GM12878 (cell line): ENCODE results near the gene PDZRN3. TPM values are rescaled to one million over a fixed set of nuclear protein-coding genes. Genes with fewer than 3 reads are reported as not detected.

ENCODE experiments used
- ATAC-seq: fragments of 200-7000 bp; cut with Tn5 transposase; 3 replicates; pipeline ENCODE4 v1.9.1; 2020; ENCODE audit warnings: mild to moderate bottlenecking, moderate library complexity
- BruUV-seq: library from RNA; stranded (reverse); fragments of 400-500 nt; replicated peaks from 2 replicates; lab custom pipeline; 2021; lab: Mats Ljungman, UMichigan
- CTCF ChIA-PET: fragments of 300-600 bp; sonication (Branson Sonifier 250); formaldehyde crosslinking; extraction: SDS; loops from one replicate; lab custom pipeline; 2021; ENCODE audit warnings: inconsistent platforms; lab: Yijun Ruan, JAX
- POLR2A ChIA-PET: fragments of 350-600 bp; formaldehyde crosslinking; extraction: SDS; loops from one replicate; lab custom pipeline; 2021; ENCODE audit warnings: inconsistent platforms; lab: Charles Lee
- RAD21 ChIA-PET: fragments of 300-600 bp; sonication (Branson Sonifier 250); formaldehyde crosslinking; loops from one replicate; lab custom pipeline; 2023; ENCODE audit warnings: antibody characterized with exemption; ENCODE audit not compliant: unreplicated experiment; lab: Charles Lee
- SMC1A ChIA-PET: fragments of 300-600 bp; sonication (Branson Sonifier 250); formaldehyde crosslinking; loops from one replicate; lab custom pipeline; 2023; ENCODE audit not compliant: unreplicated experiment, uncharacterized antibody; lab: Charles Lee
- DNase-seq: peaks from one replicate; pipeline ENCODE4 v3.0.0-alpha.2; 2011; ENCODE audit warnings: low read depth, low spot score
- FAIRE-seq: peaks from 3 replicates; lab custom pipeline; 2011; peaks lifted over from hg19 to GRCh38; lab: Jason Lieb, UNC
- H2AFZ ChIP-seq: 2 replicates; pipeline ENCODE4 v1.6.0; 2011; ENCODE audit warnings: low read depth, low read length, control low read depth; ENCODE audit not compliant: control insufficient read depth
- H3K27ac ChIP-seq: 2 replicates; pipeline ENCODE4 v1.5.1; 2011; ENCODE audit warnings: control low read depth; ENCODE audit not compliant: control insufficient read depth, insufficient read depth
- H3K27me3 ChIP-seq, 2 experiments: replicated peaks in 1 of 2; 2 replicates each; pipeline versions ENCODE4 v1.6.0 to v1.6.1; 2011; ENCODE audit warnings: low read length in 1 of 2; ENCODE audit not compliant: control insufficient read depth in 2 of 2, insufficient read depth in 2 of 2
- H3K36me3 ChIP-seq, 2 experiments: 2 replicates each; pipeline ENCODE4 v1.5.1; 2011; ENCODE audit warnings: low read length in 1 of 2; ENCODE audit not compliant: control insufficient read depth in 2 of 2, insufficient read depth in 2 of 2
- H3K4me1 ChIP-seq: 2 replicates; pipeline ENCODE4 v1.6.1; 2011; ENCODE audit warnings: mild to moderate bottlenecking, low read length, moderate library complexity, mixed read lengths; ENCODE audit not compliant: control insufficient read depth, insufficient read depth
- H3K4me2 ChIP-seq: 2 replicates; pipeline ENCODE4 v1.6.0; 2011; ENCODE audit warnings: control low read depth; ENCODE audit not compliant: control insufficient read depth, insufficient read depth
- H3K4me3 ChIP-seq: fragments of 200-600 bp; sonication (generic); 2 replicates; pipeline ENCODE4 v1.5.1; 2016
- H3K79me2 ChIP-seq: 2 replicates; pipeline ENCODE4 v1.6.0; 2011; ENCODE audit warnings: low read length; ENCODE audit not compliant: control insufficient read depth, insufficient read depth
- H3K9ac ChIP-seq: 2 replicates; pipeline ENCODE4 v1.8.0; 2011; ENCODE audit warnings: low read length, control low read depth, mixed read lengths; ENCODE audit not compliant: control insufficient read depth, insufficient read depth
- H3K9me3 ChIP-seq: replicated peaks from 3 replicates; pipeline ENCODE4 v1.5.1; 2011; ENCODE audit warnings: mild to moderate bottlenecking, low read length; ENCODE audit not compliant: control insufficient read depth, insufficient read depth
- H4K20me1 ChIP-seq: 2 replicates; pipeline ENCODE4 v1.6.0; 2011; ENCODE audit not compliant: control insufficient read depth, insufficient read depth
- CBX3 ChIP-seq: fragments of 200-600 bp; sonication (generic); IDR thresholded peaks from 2 replicates; pipeline ENCODE4 v1.6.1; 2016; ENCODE audit warnings: low read depth, borderline replicate concordance
- CHD2 ChIP-seq: IDR thresholded peaks from 2 replicates; pipeline ENCODE4 v1.6.1; 2011; ENCODE audit warnings: low read depth, low read length, improper control_type of control experiment, borderline replicate concordance
- CHD4 ChIP-seq: fragments of 200-600 bp; sonication (generic); IDR thresholded peaks from 2 replicates; pipeline ENCODE4 v1.6.1; 2016; ENCODE audit warnings: mild to moderate bottlenecking
- DPF2 ChIP-seq: fragments of 450-650 bp; IDR thresholded peaks from 2 replicates; pipeline ENCODE4 v1.6.1; 2017; ENCODE audit warnings: mild to moderate bottlenecking
- IKZF1 ChIP-seq: fragments of 450-650 bp; conservative IDR thresholded peaks from 2 replicates; pipeline ENCODE4 v1.6.1; 2017; ENCODE audit warnings: antibody characterized with exemption, mild to moderate bottlenecking
- JUND ChIP-seq: IDR thresholded peaks from 2 replicates; pipeline ENCODE4 v1.6.1; 2012; ENCODE audit warnings: low read depth, mild to moderate bottlenecking, low read length, improper control_type of control experiment, moderate library complexity
- MAX ChIP-seq: IDR thresholded peaks from 2 replicates; pipeline ENCODE4 v1.6.1; 2012; ENCODE audit warnings: low read depth, low read length, improper control_type of control experiment
- MEF2B ChIP-seq: fragments of 450-650 bp; IDR thresholded peaks from 2 replicates; pipeline ENCODE4 v1.6.1; 2018; ENCODE audit warnings: mild to moderate bottlenecking, moderate library complexity; ENCODE audit not compliant: partially characterized antibody, poor library complexity, severe bottlenecking
- MXI1 ChIP-seq: fragments of 150-350 bp; IDR thresholded peaks from 2 replicates; pipeline ENCODE4 v1.6.1; 2011; ENCODE audit warnings: low read depth, mild to moderate bottlenecking, inconsistent platforms, low read length, improper control_type of control experiment
- NRF1 ChIP-seq: conservative IDR thresholded peaks from 2 replicates; pipeline ENCODE4 v1.6.1; 2011; ENCODE audit warnings: mild to moderate bottlenecking, low read depth, low read length, improper control_type of control experiment
- POLR2A ChIP-seq: IDR thresholded peaks from 2 replicates; pipeline ENCODE4 v1.6.1; 2011; ENCODE audit warnings: low read depth, mild to moderate bottlenecking, low read length
- SREBF1 ChIP-seq: IDR thresholded peaks from 2 replicates; pipeline ENCODE4 v1.6.1; 2012; ENCODE audit warnings: mild to moderate bottlenecking, low read length
- TCF12 ChIP-seq: IDR thresholded peaks from 2 replicates; pipeline ENCODE4 v1.6.1; 2011; ENCODE audit warnings: low read depth, mild to moderate bottlenecking, low read length
- ZBTB11 ChIP-seq: fragments of 450-650 bp; formaldehyde crosslinking; IDR thresholded peaks from 2 replicates; pipeline ENCODE4 v1.5.0; 2022; ENCODE audit warnings: mild to moderate bottlenecking, missing genetic modification characterization
- ZBTB33 ChIP-seq: fragments of 450-650 bp; IDR thresholded peaks from 2 replicates; pipeline ENCODE4 v1.6.1; 2017; ENCODE audit warnings: mild to moderate bottlenecking
- ZSCAN29 ChIP-seq: fragments of 450-650 bp; IDR thresholded peaks from 2 replicates; pipeline ENCODE4 v1.6.1; 2017; ENCODE audit warnings: mild to moderate bottlenecking, moderate library complexity
- ZZZ3 ChIP-seq: IDR thresholded peaks from 2 replicates; pipeline ENCODE4 v1.6.1; 2011; ENCODE audit warnings: low read depth; ENCODE audit not compliant: control insufficient read depth, insufficient read length
- WGBS: methylation state at CpG from one replicate; pipeline ENCODE4 v1.1.6; 2016; ENCODE audit warnings: low lambda C conversion rate; ENCODE audit not compliant: insufficient replicate concordance, insufficient coverage; ENCODE audit errors: missing lambda C conversion rate; 5-methylcytosine and 5-hydroxymethylcytosine counted together
- in situ Hi-C: fragments of 300-500 bp; cut with MboI; formaldehyde crosslinking; loops from 9 replicates; pipeline ENCODE4 v1.14.3; 2018; ENCODE audit warnings: mixed read lengths
- intact Hi-C: fragments of 100-400 bp; cut with micrococcal nuclease; formaldehyde crosslinking; loops from one replicate; pipeline ENCODE4 v1.14.2; 2022; ENCODE audit not compliant: unreplicated experiment
- polyA plus RNA-seq, 11 experiments: library from polyadenylated mRNA; depleted of rRNA in 4 of 11; unstranded in 6 of 11; stranded (reverse) in 5 of 11; fragments of >200 nt; fragmentation: Nextera tagmentation in 4 of 11; fragmentation: Illumina TruSeq in 1 of 11; extraction: Ambion mirVana in 4 of 11; extraction: Trizol in 1 of 11; gene quantifications; 1 replicate in 1 of 11; 2 replicates in 10 of 11; pipeline versions ENCODE4 v1.2.1 to v1.2.3, GENCODE V29; 2011 to 2016; ENCODE audit warnings: inconsistent platforms in 2 of 11, missing spikeins in 2 of 11, low read depth in 1 of 11
- total RNA-seq, 4 experiments: library from RNA; depleted of rRNA in 3 of 4; stranded (reverse); fragments of >200 nt in 3 of 4; fragmentation: Illumina TruSeq in 1 of 4; extraction: Trizol in 1 of 4; gene quantifications; 2 replicates each; pipeline versions ENCODE4 v1.2.1 to v1.2.3, GENCODE V29; 2013 to 2021

The PDZRN3 gene
- total and polyA plus RNA-seq, 10 of the 15 experiments (the other 5 are each of a cell fraction or from before 2014, with no cell fraction given), result 0.07 to 0.37 (median 0.12) TPM; not detected in 6

- Histone ChIP-seq H2AFZ (no peak overlapping the region), H3K4me3 (no peak overlapping the region), H3K9ac (no peak overlapping the region), H3K36me3 (no peaks in the 10 kb centered on the region), H3K27me3 (peaks cover 0 to 5% of the 10 kb centered on the region in 2 experiments; a peak in 1 of 4 replicates), H3K9me3 (no peaks in the 10 kb centered on the region; the same call in 2 of the 3 replicates), H3K27ac (no peak overlapping the region), H3K4me1 (no peaks in the 10 kb centered on the region), H3K4me2 (no peak overlapping the region), H3K79me2 (no peaks in the 10 kb centered on the region), H4K20me1 (no peaks in the 10 kb centered on the region)
- intact Hi-C loops, result no loop called here
- FAIRE-seq (no peak), ATAC-seq (no peak), DNase-seq (no peak)
- CTCF ChIA-PET, result no interaction called here
- SMC1A ChIA-PET, result no interaction called here
- BruUV-seq, result no TSS peak
- no peak for TF ChIP-seq CBX3
- TF ChIP-seq ZSCAN29, result no peak
- no peak for TF ChIP-seq CHD2
- TF ChIP-seq NRF1, result no peak
- TF ChIP-seq TCF12, result no peak
- TF ChIP-seq IKZF1, result no peak
- TF ChIP-seq MXI1, result no peak
- no peak for TF ChIP-seq MEF2B
- TF ChIP-seq MAX, result no peak
- no peak for TF ChIP-seq ZZZ3
- no peak for TF ChIP-seq ZBTB33
- no peak for TF ChIP-seq ZBTB11 (CRISPR knock-in tag)
- TF ChIP-seq JUND, result no peak
- no peak for TF ChIP-seq SREBF1
- TF ChIP-seq DPF2, result no peak
- TF ChIP-seq CHD4, result no peak
- no peak for TF ChIP-seq POLR2A
- in situ Hi-C loops, result no loop called here
- RAD21 ChIA-PET, result no interaction called here
- POLR2A ChIA-PET, result no interaction called here
- WGBS, result 53% methylated on average over 3 of the region's 3 CpGs
Measured at GRCh38 chr3:73626106-73626505, 1.4 kb upstream of the PDZRN3 start.
